Measurements from ENCODE around the gene DRAM1. TPM values are rescaled to one million over a fixed set of nuclear protein-coding genes. Genes with fewer than 3 reads are reported as not detected.

Gene DRAM1
- total and polyA plus RNA-seq, 9 of the 15 experiments (the other 6 are each of a cell fraction or from before 2014, with no cell fraction given): 1.4 to 4.3 (median 2.7) TPM

DNA sequence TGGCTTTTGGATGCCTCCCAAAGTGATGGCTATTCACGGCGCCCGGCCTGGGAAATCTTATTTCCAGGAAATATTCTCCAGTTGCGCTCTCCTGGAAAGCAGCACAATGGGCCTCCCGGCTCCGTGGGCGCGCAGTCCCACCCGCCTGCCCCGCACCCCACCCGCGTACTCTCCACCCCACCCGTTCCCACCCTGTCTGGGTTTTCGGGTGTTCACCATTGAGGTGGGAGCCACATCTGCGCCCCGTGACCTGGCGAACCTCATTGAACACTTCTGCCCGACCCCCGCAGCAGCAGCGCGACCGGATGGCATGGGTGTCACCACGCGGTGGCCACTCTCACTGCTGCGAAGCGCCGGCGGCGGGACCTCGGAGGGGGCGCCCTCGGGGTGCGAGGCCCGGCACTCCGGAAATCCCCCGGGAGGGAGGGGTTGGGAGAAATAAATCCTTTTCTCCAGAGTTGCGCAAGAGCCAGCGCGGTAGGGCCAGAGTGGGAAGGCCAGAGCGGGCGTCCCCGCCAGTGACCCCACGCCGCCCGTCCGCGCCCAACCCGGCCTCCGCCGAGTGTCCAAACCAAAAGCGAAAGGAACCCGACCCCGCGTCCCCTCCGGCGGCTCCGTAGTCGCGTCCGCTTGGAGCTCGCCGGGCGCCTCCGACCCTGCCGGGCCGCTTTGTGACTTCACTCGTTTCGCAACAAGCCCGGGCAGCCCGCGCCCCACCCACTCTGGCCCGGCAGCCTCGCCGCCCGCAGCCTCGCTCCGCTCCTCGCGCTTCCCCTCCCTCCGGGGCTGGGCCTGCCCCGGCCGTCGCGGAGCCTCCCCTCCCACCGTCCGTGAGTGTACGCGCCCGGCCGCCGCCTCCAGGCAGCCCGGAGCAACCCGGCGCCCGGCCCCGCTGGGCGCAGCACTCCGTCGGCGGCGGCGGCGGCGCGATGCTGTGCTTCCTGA is at the start of gene DRAM1 (continued):
- TF ChIP-seq, protein P1, sequence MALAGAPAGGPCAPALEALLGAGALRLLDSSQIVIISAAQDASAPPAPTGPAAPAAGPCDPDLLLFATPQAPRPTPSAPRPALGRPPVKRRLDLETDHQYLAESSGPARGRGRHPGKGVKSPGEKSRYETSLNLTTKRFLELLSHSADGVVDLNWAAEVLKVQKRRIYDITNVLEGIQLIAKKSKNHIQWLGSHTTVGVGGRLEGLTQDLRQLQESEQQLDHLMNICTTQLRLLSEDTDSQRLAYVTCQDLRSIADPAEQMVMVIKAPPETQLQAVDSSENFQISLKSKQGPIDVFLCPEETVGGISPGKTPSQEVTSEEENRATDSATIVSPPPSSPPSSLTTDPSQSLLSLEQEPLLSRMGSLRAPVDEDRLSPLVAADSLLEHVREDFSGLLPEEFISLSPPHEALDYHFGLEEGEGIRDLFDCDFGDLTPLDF (CRISPR knock-in tag; IDR thresholded peaks at IDR 0.05): peak; percentile 46; the same call in 1 of the 2 replicates
- TF ChIP-seq IFI16 (CRISPR knock-in tag; IDR thresholded peaks at IDR 0.05) (no peak), ZNF24 (IDR thresholded peaks at IDR 0.05) (peak; percentile 72; the same call in 1 of the 2 replicates), GTF2E2 (tag; IDR thresholded peaks at IDR 0.05) (0 out of 2 replicates have a peak, but pooled peaks have one; percentile 16), ZZZ3 (IDR thresholded peaks at IDR 0.05) (no peak), BRF1 (IDR thresholded peaks at IDR 0.05; ENCODE audit: borderline replicate concordance, extremely low read depth, insufficient read length) (no peak), CBX3 (IDR thresholded peaks at IDR 0.05; ENCODE audit: borderline replicate concordance in 1 of 2, low read length in 2 of 2) (peak in 1 of 2 experiments; percentile 56; a peak in 2 of 3 replicates), ZNF408 (CRISPR knock-in tag; IDR thresholded peaks at IDR 0.05; ENCODE audit: low read depth) (no peak), SNIP1 (IDR thresholded peaks at IDR 0.05; ENCODE audit: low read depth) (peak; percentile 36; the same call in 1 of the 2 replicates), ZNF507 (tag; conservative IDR thresholded peaks at IDR 0.05) (no peak), NFIC (IDR thresholded peaks at IDR 0.05) (no peak), NRF1 (conservative IDR thresholded peaks at IDR 0.05 in 1 of 2, IDR thresholded peaks at IDR 0.05 in 1 of 2) (peak; percentile 69 to 77), HNRNPUL1 (IDR thresholded peaks at IDR 0.05; ENCODE audit: low read length) (no peak), DDX20 (tag; IDR thresholded peaks at IDR 0.05; ENCODE audit: low read depth) (no peak), ZNF253 (CRISPR knock-in tag; conservative IDR thresholded peaks at IDR 0.05) (no peak), ZNF23 (CRISPR knock-in tag; IDR thresholded peaks at IDR 0.05) (no peak), COPS2 (conservative IDR thresholded peaks at IDR 0.05) (no peak), KLF10 (CRISPR knock-in tag; IDR thresholded peaks at IDR 0.05) (no peak), YY1 (IDR thresholded peaks at IDR 0.05; ENCODE audit: borderline replicate concordance in 1 of 3, control insufficient read depth in 1 of 3, extremely low read depth in 1 of 3, insufficient read depth in 3 of 3, insufficient read length in 1 of 3, insufficient replicate concordance in 2 of 3, low read depth in 1 of 3, low read length in 2 of 3) (peak in 2 of 3 experiments; percentile 48 to 66)
- TF ChIP-seq, protein P2, sequence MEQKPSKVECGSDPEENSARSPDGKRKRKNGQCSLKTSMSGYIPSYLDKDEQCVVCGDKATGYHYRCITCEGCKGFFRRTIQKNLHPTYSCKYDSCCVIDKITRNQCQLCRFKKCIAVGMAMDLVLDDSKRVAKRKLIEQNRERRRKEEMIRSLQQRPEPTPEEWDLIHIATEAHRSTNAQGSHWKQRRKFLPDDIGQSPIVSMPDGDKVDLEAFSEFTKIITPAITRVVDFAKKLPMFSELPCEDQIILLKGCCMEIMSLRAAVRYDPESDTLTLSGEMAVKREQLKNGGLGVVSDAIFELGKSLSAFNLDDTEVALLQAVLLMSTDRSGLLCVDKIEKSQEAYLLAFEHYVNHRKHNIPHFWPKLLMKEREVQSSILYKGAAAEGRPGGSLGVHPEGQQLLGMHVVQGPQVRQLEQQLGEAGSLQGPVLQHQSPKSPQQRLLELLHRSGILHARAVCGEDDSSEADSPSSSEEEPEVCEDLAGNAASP (IDR thresholded peaks at IDR 0.05): no peak
- TF ChIP-seq, protein P3, sequence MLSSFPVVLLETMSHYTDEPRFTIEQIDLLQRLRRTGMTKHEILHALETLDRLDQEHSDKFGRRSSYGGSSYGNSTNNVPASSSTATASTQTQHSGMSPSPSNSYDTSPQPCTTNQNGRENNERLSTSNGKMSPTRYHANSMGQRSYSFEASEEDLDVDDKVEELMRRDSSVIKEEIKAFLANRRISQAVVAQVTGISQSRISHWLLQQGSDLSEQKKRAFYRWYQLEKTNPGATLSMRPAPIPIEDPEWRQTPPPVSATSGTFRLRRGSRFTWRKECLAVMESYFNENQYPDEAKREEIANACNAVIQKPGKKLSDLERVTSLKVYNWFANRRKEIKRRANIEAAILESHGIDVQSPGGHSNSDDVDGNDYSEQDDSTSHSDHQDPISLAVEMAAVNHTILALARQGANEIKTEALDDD (IDR thresholded peaks at IDR 0.05): no peak
- TF ChIP-seq, protein P4, sequence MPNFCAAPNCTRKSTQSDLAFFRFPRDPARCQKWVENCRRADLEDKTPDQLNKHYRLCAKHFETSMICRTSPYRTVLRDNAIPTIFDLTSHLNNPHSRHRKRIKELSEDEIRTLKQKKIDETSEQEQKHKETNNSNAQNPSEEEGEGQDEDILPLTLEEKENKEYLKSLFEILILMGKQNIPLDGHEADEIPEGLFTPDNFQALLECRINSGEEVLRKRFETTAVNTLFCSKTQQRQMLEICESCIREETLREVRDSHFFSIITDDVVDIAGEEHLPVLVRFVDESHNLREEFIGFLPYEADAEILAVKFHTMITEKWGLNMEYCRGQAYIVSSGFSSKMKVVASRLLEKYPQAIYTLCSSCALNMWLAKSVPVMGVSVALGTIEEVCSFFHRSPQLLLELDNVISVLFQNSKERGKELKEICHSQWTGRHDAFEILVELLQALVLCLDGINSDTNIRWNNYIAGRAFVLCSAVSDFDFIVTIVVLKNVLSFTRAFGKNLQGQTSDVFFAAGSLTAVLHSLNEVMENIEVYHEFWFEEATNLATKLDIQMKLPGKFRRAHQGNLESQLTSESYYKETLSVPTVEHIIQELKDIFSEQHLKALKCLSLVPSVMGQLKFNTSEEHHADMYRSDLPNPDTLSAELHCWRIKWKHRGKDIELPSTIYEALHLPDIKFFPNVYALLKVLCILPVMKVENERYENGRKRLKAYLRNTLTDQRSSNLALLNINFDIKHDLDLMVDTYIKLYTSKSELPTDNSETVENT (CRISPR knock-in tag; IDR thresholded peaks at IDR 0.05): peak; percentile 58; the same call in 1 of the 2 replicates

All from K562 (cell line).